Measurements from ENCODE around the gene ACP1. TPM values are rescaled to one million over a fixed set of nuclear protein-coding genes. Genes with fewer than 3 reads are reported as not detected.

ACP1 gene
- total and polyA plus RNA-seq, 10 of the 15 experiments (the other 5 are each of a cell fraction or from before 2014, with no cell fraction given) = 120 to 468 (median 175) TPM

DNA sequence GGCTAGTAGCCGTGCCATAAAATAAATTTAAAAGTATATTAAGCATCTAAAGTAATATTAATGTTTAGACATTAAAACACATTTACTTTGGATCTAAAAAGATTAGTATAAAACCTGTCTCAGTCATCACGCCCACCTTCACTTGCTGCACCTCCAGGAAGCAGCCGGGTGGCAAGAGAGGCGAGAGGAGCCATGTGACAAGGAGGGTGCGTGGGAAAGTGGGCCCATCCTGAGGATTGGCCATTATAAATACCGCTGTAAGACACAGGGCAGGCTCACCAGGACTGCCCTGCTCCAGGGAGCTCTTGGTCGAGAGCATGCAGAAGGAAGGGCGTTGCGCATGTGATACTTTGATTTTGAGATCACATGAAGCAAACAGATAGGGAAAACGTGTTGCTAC lies 57.6 kb downstream of the ACP1 start:
- H3K27ac ChIP-seq (ENCODE audit: control insufficient read depth, insufficient read depth) = no peak overlapping the region
- no peaks in the 10 kb centered on the region for H3K36me3 ChIP-seq (ENCODE audit: control insufficient read depth in 2 of 2, insufficient read depth in 2 of 2, low read length in 1 of 2)
- ATAC-seq (no peak), DNase-seq (ENCODE audit: low read depth, low spot score) (no peak), FAIRE-seq (no peak)
- H3K9me3 ChIP-seq (replicated peaks; ENCODE audit: control insufficient read depth, insufficient read depth, low read length) = no peaks in the 10 kb centered on the region
- no peaks in the 10 kb centered on the region for H3K79me2 ChIP-seq (ENCODE audit: control insufficient read depth, insufficient read depth, low read length)
- H3K4me1 ChIP-seq (ENCODE audit: control insufficient read depth, insufficient read depth, low read length) = no peaks in the 10 kb centered on the region
- no peak overlapping the region for H2AFZ ChIP-seq (ENCODE audit: control insufficient read depth, low read depth, low read length)
- H3K4me3 ChIP-seq = no peak overlapping the region
- CTCF ChIA-PET = no interaction called here
- in situ Hi-C loops (cut with MboI) = no loop called here
- H3K9ac ChIP-seq (ENCODE audit: control insufficient read depth, insufficient read depth, low read length) = no peak overlapping the region
- POLR2A ChIA-PET = no interaction called here
- intact Hi-C loops (cut with micrococcal nuclease; ENCODE audit: unreplicated experiment) = no loop called here
- WGBS (ENCODE audit: insufficient coverage, insufficient replicate concordance, low lambda C conversion rate, missing lambda C conversion rate) = 28% methylated on average over 10 of the region's 10 CpGs
- H3K27me3 ChIP-seq (replicated peaks in 1 of 2; ENCODE audit: control insufficient read depth in 2 of 2, insufficient read depth in 2 of 2, low read length in 1 of 2) = no peaks in the 10 kb centered on the region; a peak in 1 of 4 replicates
- SMC1A ChIA-PET (ENCODE audit: uncharacterized antibody, unreplicated experiment) = no interaction called here
- RAD21 ChIA-PET (ENCODE audit: unreplicated experiment) = no interaction called here
- no peak overlapping the region for H3K4me2 ChIP-seq (ENCODE audit: control insufficient read depth, insufficient read depth)
- H4K20me1 ChIP-seq (ENCODE audit: control insufficient read depth, insufficient read depth) = no peaks in the 10 kb centered on the region
- BruUV-seq (replicated peaks) = no TSS peak
- TF ChIP-seq CTCF (IDR thresholded peaks at IDR 0.05 in 2 of 3, conservative IDR thresholded peaks at IDR 0.05 in 1 of 3; ENCODE audit: control insufficient read depth in 2 of 3, extremely low read depth in 1 of 3, insufficient read depth in 1 of 3, low read depth in 3 of 3, low read length in 3 of 3) (no peak), RAD51 (IDR thresholded peaks at IDR 0.05) (no peak), NR2F1 (conservative IDR thresholded peaks at IDR 0.05) (no peak), SMC3 (IDR thresholded peaks at IDR 0.05; ENCODE audit: borderline replicate concordance, low read length) (no peak), NR2C2 (IDR thresholded peaks at IDR 0.05; ENCODE audit: borderline replicate concordance, control insufficient read depth, insufficient read length, low read depth) (no peak), NFYA (IDR thresholded peaks at IDR 0.05; ENCODE audit: borderline replicate concordance, low read depth, low read length) (no peak), ZSCAN29 (IDR thresholded peaks at IDR 0.05) (no peak), ATF2 (IDR thresholded peaks at IDR 0.05; ENCODE audit: low read length) (no peak), FOXK2 (IDR thresholded peaks at IDR 0.05) (no peak), EGR1 (IDR thresholded peaks at IDR 0.05; ENCODE audit: borderline replicate concordance in 1 of 2, low read depth in 2 of 2, low read length in 2 of 2) (no peak)
- TF ChIP-seq, protein P1, sequence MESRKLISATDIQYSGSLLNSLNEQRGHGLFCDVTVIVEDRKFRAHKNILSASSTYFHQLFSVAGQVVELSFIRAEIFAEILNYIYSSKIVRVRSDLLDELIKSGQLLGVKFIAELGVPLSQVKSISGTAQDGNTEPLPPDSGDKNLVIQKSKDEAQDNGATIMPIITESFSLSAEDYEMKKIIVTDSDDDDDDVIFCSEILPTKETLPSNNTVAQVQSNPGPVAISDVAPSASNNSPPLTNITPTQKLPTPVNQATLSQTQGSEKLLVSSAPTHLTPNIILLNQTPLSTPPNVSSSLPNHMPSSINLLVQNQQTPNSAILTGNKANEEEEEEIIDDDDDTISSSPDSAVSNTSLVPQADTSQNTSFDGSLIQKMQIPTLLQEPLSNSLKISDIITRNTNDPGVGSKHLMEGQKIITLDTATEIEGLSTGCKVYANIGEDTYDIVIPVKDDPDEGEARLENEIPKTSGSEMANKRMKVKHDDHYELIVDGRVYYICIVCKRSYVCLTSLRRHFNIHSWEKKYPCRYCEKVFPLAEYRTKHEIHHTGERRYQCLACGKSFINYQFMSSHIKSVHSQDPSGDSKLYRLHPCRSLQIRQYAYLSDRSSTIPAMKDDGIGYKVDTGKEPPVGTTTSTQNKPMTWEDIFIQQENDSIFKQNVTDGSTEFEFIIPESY (IDR thresholded peaks at IDR 0.05) = no peak
- TF ChIP-seq, protein P2, sequence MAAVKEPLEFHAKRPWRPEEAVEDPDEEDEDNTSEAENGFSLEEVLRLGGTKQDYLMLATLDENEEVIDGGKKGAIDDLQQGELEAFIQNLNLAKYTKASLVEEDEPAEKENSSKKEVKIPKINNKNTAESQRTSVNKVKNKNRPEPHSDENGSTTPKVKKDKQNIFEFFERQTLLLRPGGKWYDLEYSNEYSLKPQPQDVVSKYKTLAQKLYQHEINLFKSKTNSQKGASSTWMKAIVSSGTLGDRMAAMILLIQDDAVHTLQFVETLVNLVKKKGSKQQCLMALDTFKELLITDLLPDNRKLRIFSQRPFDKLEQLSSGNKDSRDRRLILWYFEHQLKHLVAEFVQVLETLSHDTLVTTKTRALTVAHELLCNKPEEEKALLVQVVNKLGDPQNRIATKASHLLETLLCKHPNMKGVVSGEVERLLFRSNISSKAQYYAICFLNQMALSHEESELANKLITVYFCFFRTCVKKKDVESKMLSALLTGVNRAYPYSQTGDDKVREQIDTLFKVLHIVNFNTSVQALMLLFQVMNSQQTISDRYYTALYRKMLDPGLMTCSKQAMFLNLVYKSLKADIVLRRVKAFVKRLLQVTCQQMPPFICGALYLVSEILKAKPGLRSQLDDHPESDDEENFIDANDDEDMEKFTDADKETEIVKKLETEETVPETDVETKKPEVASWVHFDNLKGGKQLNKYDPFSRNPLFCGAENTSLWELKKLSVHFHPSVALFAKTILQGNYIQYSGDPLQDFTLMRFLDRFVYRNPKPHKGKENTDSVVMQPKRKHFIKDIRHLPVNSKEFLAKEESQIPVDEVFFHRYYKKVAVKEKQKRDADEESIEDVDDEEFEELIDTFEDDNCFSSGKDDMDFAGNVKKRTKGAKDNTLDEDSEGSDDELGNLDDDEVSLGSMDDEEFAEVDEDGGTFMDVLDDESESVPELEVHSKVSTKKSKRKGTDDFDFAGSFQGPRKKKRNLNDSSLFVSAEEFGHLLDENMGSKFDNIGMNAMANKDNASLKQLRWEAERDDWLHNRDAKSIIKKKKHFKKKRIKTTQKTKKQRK (IDR thresholded peaks at IDR 0.05; ENCODE audit: low read depth, low read length) = no peak
